H9 (cell line): ENCODE measurements around the gene OSBPL9. TPM values are rescaled to one million over a fixed set of nuclear protein-coding genes. Genes with fewer than 3 reads are reported as not detected.

Experiments
- DNase-seq: peaks from one replicate; pipeline ENCODE4 v3.0.0-alpha.2; 2017
- H2AFZ ChIP-seq: one replicate; pipeline ENCODE4 v1.6.1; 2013; ENCODE audit warnings: mild to moderate bottlenecking, low read length, control low read depth, moderate library complexity
- H2AK5ac ChIP-seq: 2 replicates; pipeline ENCODE4 v1.6.1; 2013; ENCODE audit warnings: low read length, control low read depth, mixed read lengths; ENCODE audit not compliant: insufficient read length
- H2BK120ac ChIP-seq: one replicate; pipeline ENCODE4 v1.6.1; 2013; ENCODE audit warnings: low read depth, mild to moderate bottlenecking, low read length, control low read depth, inconsistent platforms; ENCODE audit not compliant: poor library complexity, severe bottlenecking
- H2BK12ac ChIP-seq: 2 replicates; pipeline ENCODE4 v1.6.1; 2013; ENCODE audit warnings: low read length, control low read depth, mixed read lengths, low read depth; ENCODE audit not compliant: insufficient read length
- H2BK15ac ChIP-seq: 2 replicates; pipeline ENCODE4 v1.6.1; 2013; ENCODE audit warnings: low read depth, low read length, control low read depth
- H2BK20ac ChIP-seq: one replicate; pipeline ENCODE4 v1.6.1; 2013; ENCODE audit warnings: low read depth, mild to moderate bottlenecking, low read length, control low read depth, inconsistent platforms; ENCODE audit not compliant: poor library complexity, severe bottlenecking
- H2BK5ac ChIP-seq: 2 replicates; pipeline ENCODE4 v1.6.1; 2013; ENCODE audit warnings: low read length, control low read depth, mixed read lengths; ENCODE audit not compliant: insufficient read length
- H3K14ac ChIP-seq: 2 replicates; pipeline ENCODE4 v1.6.1; 2013; ENCODE audit warnings: low read length, control low read depth; ENCODE audit not compliant: insufficient read depth
- H3K18ac ChIP-seq: 2 replicates; pipeline ENCODE4 v1.6.1; 2013; ENCODE audit warnings: low read depth, mild to moderate bottlenecking, mixed read lengths, low read length, control low read depth; ENCODE audit not compliant: insufficient read length
- H3K23ac ChIP-seq: 2 replicates; pipeline ENCODE4 v1.6.1; 2013; ENCODE audit warnings: low read length, control low read depth, mixed read lengths, low read depth; ENCODE audit not compliant: insufficient read length
- H3K23me2 ChIP-seq: 2 replicates; pipeline ENCODE4 v1.6.1; 2013; ENCODE audit warnings: low read depth, mild to moderate bottlenecking, mixed read lengths, low read length, control low read depth; ENCODE audit not compliant: insufficient read length, poor library complexity, severe bottlenecking
- H3K27ac ChIP-seq: 2 replicates; pipeline ENCODE4 v1.5.1; 2013; ENCODE audit warnings: low read length, control low read depth, mixed read lengths, low read depth; ENCODE audit not compliant: insufficient read length
- H3K27me3 ChIP-seq: 2 replicates; pipeline ENCODE4 v1.6.1; 2013; ENCODE audit warnings: low read length, control low read depth, inconsistent platforms; ENCODE audit not compliant: insufficient read depth
- H3K4ac ChIP-seq: 2 replicates; pipeline ENCODE4 v1.6.1; 2013; ENCODE audit warnings: low read depth, mild to moderate bottlenecking, control low read depth, inconsistent platforms, low read length, moderate library complexity
- H3K4me1 ChIP-seq: 2 replicates; pipeline ENCODE4 v1.6.1; 2013; ENCODE audit warnings: low read length, control low read depth, inconsistent platforms; ENCODE audit not compliant: insufficient read depth
- H3K4me2 ChIP-seq: 2 replicates; pipeline ENCODE4 v1.6.1; 2013; ENCODE audit warnings: low read length, control low read depth, mixed read lengths; ENCODE audit not compliant: insufficient read length, insufficient read depth
- H3K56ac ChIP-seq: 2 replicates; pipeline ENCODE4 v1.6.1; 2013; ENCODE audit warnings: low read depth, mild to moderate bottlenecking, mixed read lengths, low read length, control low read depth; ENCODE audit not compliant: insufficient read length
- H3K79me1 ChIP-seq: 2 replicates; pipeline ENCODE4 v1.6.1; 2013; ENCODE audit warnings: low read depth, mild to moderate bottlenecking, moderate library complexity, low read length, control low read depth, inconsistent platforms; ENCODE audit not compliant: insufficient read depth, poor library complexity, severe bottlenecking
- H3K79me2 ChIP-seq: 2 replicates; pipeline ENCODE4 v1.6.1; 2013; ENCODE audit warnings: low read length, control low read depth, inconsistent platforms; ENCODE audit not compliant: insufficient read depth
- H3K9ac ChIP-seq: 2 replicates; pipeline ENCODE4 v1.6.1; 2013; ENCODE audit warnings: low read length, control low read depth, mixed read lengths; ENCODE audit not compliant: insufficient read length; ENCODE audit errors: extremely low read depth
- H3K9me3 ChIP-seq: one replicate; pipeline ENCODE4 v1.6.1; 2013; ENCODE audit warnings: low read depth, low read length, inconsistent platforms; ENCODE audit not compliant: control insufficient read depth
- H3T11ph ChIP-seq: one replicate; pipeline ENCODE4 v1.6.1; 2013; ENCODE audit warnings: mild to moderate bottlenecking, low read length, control low read depth, inconsistent platforms
- H4K20me1 ChIP-seq: one replicate; pipeline ENCODE4 v1.6.1; 2013; ENCODE audit not compliant: control insufficient read depth, insufficient read length, insufficient read depth
- H4K5ac ChIP-seq: 2 replicates; pipeline ENCODE4 v1.6.1; 2013; ENCODE audit warnings: low read depth, mild to moderate bottlenecking, mixed read lengths, low read length, control low read depth; ENCODE audit not compliant: insufficient read length
- H4K8ac ChIP-seq: replicated peaks from 2 replicates; pipeline ENCODE4 v1.6.1; 2013; ENCODE audit warnings: low read length, control low read depth, mixed read lengths, low read depth; ENCODE audit not compliant: insufficient read length
- H4K91ac ChIP-seq: 2 replicates; pipeline ENCODE4 v1.6.1; 2013; ENCODE audit warnings: low read depth, mild to moderate bottlenecking, moderate library complexity, mixed read lengths, low read length, control low read depth; ENCODE audit not compliant: insufficient read length
- H3K27ac Mint-ChIP-seq, 3 experiments: 2 replicates in 2 of 3; 3 replicates in 1 of 3; pipeline ENCODE4 v1.8.0; 2020 to 2021; ENCODE audit warnings: mixed read lengths in 3 of 3, mild to moderate bottlenecking in 1 of 3, moderate library complexity in 1 of 3
- H3K27me3 Mint-ChIP-seq: 2 replicates; pipeline ENCODE4 v1.8.0; 2021; ENCODE audit warnings: low read depth, mild to moderate bottlenecking, moderate library complexity, mixed read lengths
- H3K36me3 Mint-ChIP-seq, 3 experiments: 2 replicates in 2 of 3; 3 replicates in 1 of 3; pipeline ENCODE4 v1.8.0; 2020 to 2021; ENCODE audit warnings: low read depth in 3 of 3, mixed read lengths in 3 of 3; ENCODE audit not compliant: insufficient read depth in 1 of 3
- H3K4me1 Mint-ChIP-seq, 2 experiments: 2 replicates each; pipeline ENCODE4 v1.8.0; 2020; ENCODE audit warnings: mixed read lengths in 2 of 2
- H3K4me3 Mint-ChIP-seq, 2 experiments: 2 replicates in 1 of 2; 3 replicates in 1 of 2; pipeline ENCODE4 v1.8.0; 2020 to 2021; ENCODE audit warnings: mild to moderate bottlenecking in 2 of 2, mixed read lengths in 2 of 2, moderate library complexity in 1 of 2
- H3K9me3 Mint-ChIP-seq, 2 experiments: 2 replicates in 1 of 2; 3 replicates in 1 of 2; pipeline ENCODE4 v1.8.0; 2020; ENCODE audit warnings: mild to moderate bottlenecking in 2 of 2, mixed read lengths in 2 of 2, moderate library complexity in 1 of 2
- WGBS: extraction: QIAGEN DNeasy Blood & Tissue Kit; methylation state at CpG from one replicate; pipeline ENCODE4 v1.1.7; 2013; ENCODE audit warnings: missing lambda C conversion rate, low lambda C conversion rate, mixed read lengths; ENCODE audit not compliant: insufficient read length; ENCODE audit errors: extremely low coverage; 5-methylcytosine and 5-hydroxymethylcytosine counted together
- total RNA-seq: library from RNA; stranded (reverse); gene quantifications from 2 replicates; pipeline ENCODE4 v1.2.1, GENCODE V29; 2021
- TF ChIP-seq, protein P1 (sequence below): fragments of 200-600 bp; sonication (generic); conservative IDR thresholded peaks from 3 replicates; pipeline ENCODE4 v1.8.0; 2021; ENCODE audit warnings: antibody characterized with exemption, mild to moderate bottlenecking

Gene OSBPL9
- total RNA-seq, 1 experiment from 2014 or later, result 76.7 TPM

DNA sequence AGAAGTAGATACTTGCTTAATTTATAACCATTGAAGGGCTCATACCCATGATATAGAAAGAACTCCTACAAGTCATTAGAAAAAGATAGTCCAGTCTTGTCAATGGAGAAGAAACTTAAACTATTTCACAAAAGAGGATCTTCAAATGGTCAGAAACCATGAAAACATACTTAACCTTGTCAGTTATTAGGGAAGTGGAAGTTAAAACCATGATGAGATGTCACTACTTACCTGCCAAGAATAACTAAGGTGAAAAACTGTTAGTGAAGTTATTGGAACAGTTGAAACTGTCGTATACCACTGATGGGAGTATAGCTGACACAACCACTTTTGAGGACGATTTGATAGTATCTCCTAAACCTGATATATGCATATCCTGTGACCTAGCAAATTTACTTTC lies 46.8 kb downstream of the OSBPL9 start:
- Mint-ChIP-seq H3K36me3 (no peaks in the 10 kb centered on the region), H3K4me1 (peaks cover 7 to 8% of the 10 kb centered on the region in 2 experiments), H3K4me3 (no peak overlapping the region), H3K9me3 (no peaks in the 10 kb centered on the region), H3K27ac (no peak overlapping the region), H3K27me3 (no peaks in the 10 kb centered on the region)
- Histone ChIP-seq H2BK12ac (no peak overlapping the region), H2BK120ac (no peak overlapping the region), H3K23me2 (no peaks in the 10 kb centered on the region), H3K9me3 (no peaks in the 10 kb centered on the region), H3K4me1 (no peaks in the 10 kb centered on the region), H2BK15ac (no peak overlapping the region), H4K8ac (no peak overlapping the region), H2BK5ac (no peak overlapping the region), H3T11ph (no peak overlapping the region), H3K27ac (no peak overlapping the region), H3K56ac (no peak overlapping the region), H3K18ac (no peak overlapping the region), H3K79me2 (no peaks in the 10 kb centered on the region), H3K4me2 (no peak overlapping the region), H3K79me1 (no peaks in the 10 kb centered on the region), H2AK5ac (no peak overlapping the region), H3K9ac (no peak overlapping the region), H2BK20ac (no peak overlapping the region), H4K5ac (no peak overlapping the region), H4K91ac (no peak overlapping the region), H2AFZ (no peak overlapping the region), H4K20me1 (no peaks in the 10 kb centered on the region), H3K4ac (no peak overlapping the region), H3K27me3 (no peaks in the 10 kb centered on the region), H3K23ac (no peak overlapping the region), H3K14ac (no peak overlapping the region)
- TF ChIP-seq, protein P1, sequence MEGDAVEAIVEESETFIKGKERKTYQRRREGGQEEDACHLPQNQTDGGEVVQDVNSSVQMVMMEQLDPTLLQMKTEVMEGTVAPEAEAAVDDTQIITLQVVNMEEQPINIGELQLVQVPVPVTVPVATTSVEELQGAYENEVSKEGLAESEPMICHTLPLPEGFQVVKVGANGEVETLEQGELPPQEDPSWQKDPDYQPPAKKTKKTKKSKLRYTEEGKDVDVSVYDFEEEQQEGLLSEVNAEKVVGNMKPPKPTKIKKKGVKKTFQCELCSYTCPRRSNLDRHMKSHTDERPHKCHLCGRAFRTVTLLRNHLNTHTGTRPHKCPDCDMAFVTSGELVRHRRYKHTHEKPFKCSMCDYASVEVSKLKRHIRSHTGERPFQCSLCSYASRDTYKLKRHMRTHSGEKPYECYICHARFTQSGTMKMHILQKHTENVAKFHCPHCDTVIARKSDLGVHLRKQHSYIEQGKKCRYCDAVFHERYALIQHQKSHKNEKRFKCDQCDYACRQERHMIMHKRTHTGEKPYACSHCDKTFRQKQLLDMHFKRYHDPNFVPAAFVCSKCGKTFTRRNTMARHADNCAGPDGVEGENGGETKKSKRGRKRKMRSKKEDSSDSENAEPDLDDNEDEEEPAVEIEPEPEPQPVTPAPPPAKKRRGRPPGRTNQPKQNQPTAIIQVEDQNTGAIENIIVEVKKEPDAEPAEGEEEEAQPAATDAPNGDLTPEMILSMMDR, result no peak
- no peak for DNase-seq
- WGBS, result no CpG with 5 or more reads among the region's 2 CpGs
